HEK293T (cell line): ENCODE data around the gene ZSCAN10.

Source experiments
- CTCF ChIA-PET: fragments of 350-600 bp; formaldehyde crosslinking; extraction: SDS; loops from one replicate; lab custom pipeline; 2021; ENCODE audit warnings: antibody characterized with exemption, inconsistent platforms; lab: Yijun Ruan, JAX
- POLR2A ChIA-PET: fragments of 350-600 bp; formaldehyde crosslinking; extraction: SDS; loops from one replicate; lab custom pipeline; 2020; ENCODE audit warnings: antibody characterized with exemption, inconsistent platforms; lab: Yijun Ruan, JAX
- DNase-seq: peaks from one replicate; pipeline ENCODE4 v3.0.0; 2012; ENCODE audit warnings: mixed read lengths; ENCODE audit errors: extremely low spot score
- ARNT ChIP-seq: fragments of 450-650 bp; IDR thresholded peaks from 2 replicates; pipeline ENCODE4 v1.6.1; 2017; ENCODE audit warnings: mild to moderate bottlenecking
- BHLHE40 ChIP-seq: fragments of 450-650 bp; IDR thresholded peaks from 2 replicates; pipeline ENCODE4 v1.6.1; 2016; ENCODE audit warnings: mild to moderate bottlenecking, moderate library complexity, borderline replicate concordance
- CTBP1 ChIP-seq: fragments of 450-650 bp; IDR thresholded peaks from 2 replicates; pipeline ENCODE4 v1.6.1; 2016; ENCODE audit warnings: borderline replicate concordance
- ELF4 ChIP-seq: fragments of 450-650 bp; IDR thresholded peaks from 2 replicates; pipeline ENCODE4 v1.6.1; 2017; ENCODE audit warnings: antibody characterized with exemption
- FOXA1 ChIP-seq: fragments of 450-650 bp; IDR thresholded peaks from 2 replicates; pipeline ENCODE4 v1.6.1; 2016; ENCODE audit warnings: mild to moderate bottlenecking
- FOXK2 ChIP-seq: fragments of 450-650 bp; IDR thresholded peaks from 2 replicates; pipeline ENCODE4 v1.6.1; 2016; ENCODE audit warnings: mild to moderate bottlenecking
- FOXM1 ChIP-seq: fragments of 450-650 bp; IDR thresholded peaks from 2 replicates; pipeline ENCODE4 v1.6.1; 2017; ENCODE audit warnings: mild to moderate bottlenecking, borderline replicate concordance
- HDGF ChIP-seq: fragments of 450-650 bp; IDR thresholded peaks from 2 replicates; pipeline ENCODE4 v1.6.1; 2017; ENCODE audit warnings: antibody characterized with exemption, borderline replicate concordance
- L3MBTL2 ChIP-seq: fragments of 450-650 bp; conservative IDR thresholded peaks from 2 replicates; pipeline ENCODE4 v1.6.1; 2016; ENCODE audit warnings: mild to moderate bottlenecking
- LEF1 ChIP-seq: fragments of 450-650 bp; IDR thresholded peaks from 2 replicates; pipeline ENCODE4 v1.6.1; 2017; ENCODE audit warnings: mild to moderate bottlenecking, borderline replicate concordance
- NFRKB ChIP-seq: fragments of 450-650 bp; IDR thresholded peaks from 2 replicates; pipeline ENCODE4 v1.6.1; 2016; ENCODE audit warnings: mild to moderate bottlenecking, moderate library complexity
- PKNOX1 ChIP-seq: fragments of 450-650 bp; IDR thresholded peaks from 2 replicates; pipeline ENCODE4 v1.6.1; 2016
- SP1 ChIP-seq: fragments of 450-650 bp; IDR thresholded peaks from 2 replicates; pipeline ENCODE4 v1.6.1; 2017
- SUZ12 ChIP-seq: fragments of 450-650 bp; IDR thresholded peaks from 2 replicates; pipeline ENCODE4 v1.6.1; 2016; ENCODE audit warnings: mild to moderate bottlenecking
- TARDBP ChIP-seq: fragments of 450-650 bp; IDR thresholded peaks from 2 replicates; pipeline ENCODE4 v1.6.1; 2016
- ZNF384 ChIP-seq: fragments of 450-650 bp; IDR thresholded peaks from 2 replicates; pipeline ENCODE4 v1.6.1; 2016

Gene ZSCAN10

GRCh38 chr16:3062553-3062952, 36.5 kb downstream of the ZSCAN10 start:
- no peak for DNase-seq
- ChIA-PET CTCF (interaction anchor here (0.6 kb wide), 1 partner anchor 15 kb away, joined by 3 read pairs; no protein-coding TSS in a partner anchor), POLR2A (interaction anchor here (1.3 kb wide), 1 partner anchor 82 kb away, joined by 3 read pairs; the partner anchor contains the start of gene PKMYT1)
- TF ChIP-seq SUZ12 (no peak), L3MBTL2 (no peak), TARDBP (no peak), BHLHE40 (no peak), PKNOX1 (no peak), FOXK2 (no peak), CTBP1 (no peak), SP1 (no peak), NFRKB (no peak), FOXM1 (no peak), HDGF (no peak)

GRCh38 chr16:3060339-3061127, 38.6 kb downstream of the ZSCAN10 start:
- DNase-seq: no peak
- ChIA-PET CTCF (no interaction called here), POLR2A (interaction anchor here (0.9 to 2.6 kb wide), 4 partner anchors 29 to 51 kb away, joined by 3 to 12 read pairs (median 8); partner anchors contain the start of genes HCFC1R1, THOC6 and ZNF205)
- TF ChIP-seq BHLHE40 (no peak), NFRKB (no peak), ZNF384 (no peak), ELF4 (no peak), PKNOX1 (no peak), FOXA1 (no peak), ARNT (no peak), LEF1 (no peak), FOXK2 (no peak), HDGF (no peak), FOXM1 (no peak)

- CTCF ChIA-PET: interaction anchor here (0.6 to 2.1 kb wide), 6 partner anchors 10 to 63 kb away, joined by 3 to 14 read pairs (median 4); partner anchors contain the start of gene ZSCAN10
- POLR2A ChIA-PET: interaction anchor here (0.9 to 2.6 kb wide), 10 partner anchors 14 to 88 kb away, joined by 3 to 12 read pairs (median 5); partner anchors contain the start of genes HCFC1R1, THOC6 and ZNF205
- no peak for DNase-seq
- TF ChIP-seq ZNF384: no peak
- no peak for TF ChIP-seq SUZ12
- no peak for TF ChIP-seq ARNT
- TF ChIP-seq ELF4: no peak
- no peak for TF ChIP-seq NFRKB
- TF ChIP-seq BHLHE40: no peak
- no peak for TF ChIP-seq HDGF
- no peak for TF ChIP-seq FOXM1
- no peak for TF ChIP-seq PKNOX1
- no peak for TF ChIP-seq LEF1
- TF ChIP-seq L3MBTL2: no peak
- TF ChIP-seq SP1: no peak
- no peak for TF ChIP-seq FOXA1
- no peak for TF ChIP-seq FOXK2
- no peak for TF ChIP-seq TARDBP
Measured at GRCh38 chr16:3059723-3060242, 39.3 kb downstream of the ZSCAN10 start.

- ChIA-PET CTCF (interaction anchor here (0.6 to 2.1 kb wide), 18 partner anchors 9 to 113 kb away, joined by 3 to 14 read pairs (median 4); partner anchors contain the start of genes ZNF205, ZNF213 and ZSCAN10), POLR2A (interaction anchor here (0.5 to 2.6 kb wide), 18 partner anchors 10 to 91 kb away, joined by 3 to 12 read pairs (median 4); partner anchors contain the start of genes HCFC1R1, THOC6, TNFRSF12A and ZNF205)
- TF ChIP-seq LEF1 (no peak), FOXM1 (no peak), ARNT (no peak), FOXK2 (no peak), L3MBTL2 (no peak), TARDBP (no peak), ELF4 (no peak)
- peak; percentile 95 for DNase-seq
Measured at GRCh38 chr16:3059041-3059722, 39.9 kb downstream of the ZSCAN10 start.
